ENCODE data around the gene ZBTB7C. TPM values are rescaled to one million over a fixed set of nuclear protein-coding genes. Genes with fewer than 3 reads are reported as not detected.

Gene ZBTB7C
- total RNA-seq, 1 donor from 2014 or later: under 0.01 TPM

- TF ChIP-seq CTCF (IDR thresholded peaks at IDR 0.05; ENCODE audit: insufficient read depth, low read length, severe bottlenecking): no peak
- Histone ChIP-seq H3K36me3 (ENCODE audit: control insufficient read depth, insufficient read depth, low read length) (no peaks in the 10 kb centered on the region), H3K4me3 (ENCODE audit: low read depth, low read length) (no peak overlapping the region), H3K27me3 (ENCODE audit: control insufficient read depth, insufficient read depth, low read length) (no peaks in the 10 kb centered on the region)
- FAIRE-seq (no peak), DNase-seq (ENCODE audit: low read depth) (no peak)
Observed at GRCh38 chr18:48256848-48257247, 152.3 kb downstream of the ZBTB7C start.

GRCh38 chr18:48254077-48254602 lies 155.0 kb downstream of the ZBTB7C start:
- no peak overlapping the region for H3K4me3 ChIP-seq (ENCODE audit: low read depth, low read length)
- no peak for TF ChIP-seq CTCF (IDR thresholded peaks at IDR 0.05; ENCODE audit: insufficient read depth, low read length, severe bottlenecking)
- peaks cover 1% of the 10 kb centered on the region for H3K27me3 ChIP-seq (ENCODE audit: control insufficient read depth, insufficient read depth, low read length)
- FAIRE-seq (no peak), DNase-seq (ENCODE audit: low read depth) (no peak)
- H3K36me3 ChIP-seq (ENCODE audit: control insufficient read depth, insufficient read depth, low read length): no peaks in the 10 kb centered on the region

GRCh38 chr18:48252525-48252924 lies 156.7 kb downstream of the ZBTB7C start:
- Histone ChIP-seq H3K27me3 (ENCODE audit: control insufficient read depth, insufficient read depth, low read length) (peaks cover 1% of the 10 kb centered on the region), H3K36me3 (ENCODE audit: control insufficient read depth, insufficient read depth, low read length) (no peaks in the 10 kb centered on the region), H3K4me3 (ENCODE audit: low read depth, low read length) (no peak overlapping the region)
- FAIRE-seq (no peak), DNase-seq (ENCODE audit: low read depth) (no peak)
- TF ChIP-seq CTCF (IDR thresholded peaks at IDR 0.05; ENCODE audit: insufficient read depth, low read length, severe bottlenecking): no peak

GRCh38 chr18:48250918-48251317 lies 158.3 kb downstream of the ZBTB7C start:
- Histone ChIP-seq H3K27me3 (ENCODE audit: control insufficient read depth, insufficient read depth, low read length) (peaks cover 1% of the 10 kb centered on the region), H3K4me3 (ENCODE audit: low read depth, low read length) (no peak overlapping the region), H3K36me3 (ENCODE audit: control insufficient read depth, insufficient read depth, low read length) (no peaks in the 10 kb centered on the region)
- no peak for TF ChIP-seq CTCF (IDR thresholded peaks at IDR 0.05; ENCODE audit: insufficient read depth, low read length, severe bottlenecking)
- DNase-seq (ENCODE audit: low read depth) (no peak), FAIRE-seq (no peak)

GRCh38 chr18:48250362-48250907 lies 158.7 kb downstream of the ZBTB7C start:
- DNase-seq (ENCODE audit: low read depth): no peak
- Histone ChIP-seq H3K36me3 (ENCODE audit: control insufficient read depth, insufficient read depth, low read length) (no peaks in the 10 kb centered on the region), H3K27me3 (ENCODE audit: control insufficient read depth, insufficient read depth, low read length) (peaks cover 1% of the 10 kb centered on the region), H3K4me3 (ENCODE audit: low read depth, low read length) (no peak overlapping the region)
- FAIRE-seq: no peak
- TF ChIP-seq CTCF (IDR thresholded peaks at IDR 0.05; ENCODE audit: insufficient read depth, low read length, severe bottlenecking): no peak

- Histone ChIP-seq H3K36me3 (ENCODE audit: control insufficient read depth, insufficient read depth, low read length) (no peaks in the 10 kb centered on the region), H3K27me3 (ENCODE audit: control insufficient read depth, insufficient read depth, low read length) (peaks cover 1% of the 10 kb centered on the region), H3K4me3 (ENCODE audit: low read depth, low read length) (no peak overlapping the region)
- TF ChIP-seq CTCF (IDR thresholded peaks at IDR 0.05; ENCODE audit: insufficient read depth, low read length, severe bottlenecking): no peak
- FAIRE-seq (peak; percentile 18), DNase-seq (ENCODE audit: low read depth) (no peak)
Observed at GRCh38 chr18:48249854-48250253, 159.3 kb downstream of the ZBTB7C start.

All from bronchial epithelial cell (primary cell).